Activated T-helper 1 cell treated with anti-CD3 and anti-CD28 coated beads, Interleukin-2, amount 50 U/mL, for 16 hours (primary cell): ENCODE results near the gene TMEM235.
"Not testable (repeated sequence)": the region's sequence is repeated elsewhere in the genome, so short reads cannot be mapped to it uniquely, and the experiment has no call there.

Experiments
- DNase-seq, 2 donors: peaks; one replicate each; pipeline ENCODE4 v3.0.0-alpha.2; 2020; ENCODE audit warnings: low read depth in 1 of 2, low spot score in 1 of 2

TMEM235 gene

DNA sequence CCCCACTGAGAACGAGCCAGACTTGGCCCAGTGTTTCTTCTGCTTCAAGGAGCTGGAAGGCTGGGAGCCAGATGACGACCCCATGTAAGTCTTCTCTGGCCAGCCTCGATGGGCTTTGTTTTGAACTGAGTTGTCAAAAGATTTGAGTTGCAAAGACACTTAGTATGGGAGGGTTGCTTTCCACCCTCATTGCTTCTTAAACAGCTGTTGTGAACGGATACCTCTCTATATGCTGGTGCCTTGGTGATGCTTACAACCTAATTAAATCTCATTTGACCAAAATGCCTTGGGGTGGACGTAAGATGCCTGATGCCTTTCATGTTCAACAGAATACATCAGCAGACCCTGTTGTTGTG is 16.7 kb upstream of the TMEM235 start:
- no peak for DNase-seq

- no peak for DNase-seq
These were observed 11.9 kb upstream of the TMEM235 start for GRCh38 chr17:78219396-78220150.

GRCh38 chr17:78223061-78223460 is 8.4 kb upstream of the TMEM235 start:
- no peak for DNase-seq

GRCh38 chr17:78223765-78224164 is 7.7 kb upstream of the TMEM235 start:
- no peak for DNase-seq

DNA sequence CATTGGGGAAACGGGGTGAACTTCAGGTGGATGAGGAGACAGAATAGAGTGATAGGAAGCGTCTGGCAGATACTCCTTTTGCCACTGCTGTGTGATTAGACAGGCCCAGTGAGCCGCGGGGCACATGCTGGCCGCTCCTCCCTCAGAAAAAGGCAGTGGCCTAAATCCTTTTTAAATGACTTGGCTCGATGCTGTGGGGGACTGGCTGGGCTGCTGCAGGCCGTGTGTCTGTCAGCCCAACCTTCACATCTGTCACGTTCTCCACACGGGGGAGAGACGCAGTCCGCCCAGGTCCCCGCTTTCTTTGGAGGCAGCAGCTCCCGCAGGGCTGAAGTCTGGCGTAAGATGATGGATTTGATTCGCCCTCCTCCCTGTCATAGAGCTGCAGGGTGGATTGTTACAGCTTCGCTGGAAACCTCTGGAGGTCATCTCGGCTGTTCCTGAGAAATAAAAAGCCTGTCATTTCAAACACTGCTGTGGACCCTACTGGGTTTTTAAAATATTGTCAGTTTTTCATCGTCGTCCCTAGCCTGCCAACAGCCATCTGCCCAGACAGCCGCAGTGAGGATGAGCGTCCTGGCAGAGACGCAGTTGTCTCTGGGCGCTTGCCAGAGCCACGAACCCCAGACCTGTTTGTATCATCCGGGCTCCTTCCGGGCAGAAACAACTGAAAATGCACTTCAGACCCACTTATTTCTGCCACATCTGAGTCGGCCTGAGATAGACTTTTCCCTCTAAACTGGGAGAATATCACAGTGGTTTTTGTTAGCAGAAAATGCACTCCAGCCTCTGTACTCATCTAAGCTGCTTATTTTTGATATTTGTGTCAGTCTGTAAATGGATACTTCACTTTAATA is 7.0 kb upstream of the TMEM235 start:
- DNase-seq = no peak

DNA sequence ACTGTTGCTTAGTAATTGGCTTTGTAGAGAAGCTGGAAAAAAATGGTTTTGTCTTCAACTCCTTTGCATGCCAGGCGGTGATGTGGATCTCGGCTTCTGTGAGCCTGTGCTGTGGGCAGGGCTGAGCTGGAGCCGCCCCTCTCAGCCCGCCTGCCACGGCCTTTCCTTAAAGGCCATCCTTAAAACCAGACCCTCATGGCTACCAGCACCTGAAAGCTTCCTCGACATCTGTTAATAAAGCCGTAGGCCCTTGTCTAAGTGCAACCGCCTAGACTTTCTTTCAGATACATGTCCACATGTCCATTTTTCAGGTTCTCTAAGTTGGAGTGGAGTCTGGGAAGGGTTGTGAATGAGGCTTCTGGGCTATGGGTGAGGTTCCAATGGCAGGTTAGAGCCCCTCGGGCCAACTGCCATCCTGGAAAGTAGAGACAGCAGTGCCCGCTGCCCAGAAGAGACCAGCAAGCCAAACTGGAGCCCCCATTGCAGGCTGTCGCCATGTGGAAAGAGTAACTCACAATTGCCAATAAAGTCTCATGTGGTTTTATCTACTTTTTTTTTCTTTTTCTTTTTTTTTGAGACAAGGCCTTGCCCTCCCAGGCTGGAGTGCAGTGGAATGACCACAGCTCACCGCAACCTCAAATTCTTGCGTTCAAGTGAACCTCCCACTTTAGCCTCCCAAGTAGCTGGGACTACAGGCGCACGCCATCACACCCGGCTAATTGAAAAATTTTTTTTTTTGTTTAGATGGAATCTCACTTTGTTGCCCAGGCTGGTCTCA is 6.2 kb upstream of the TMEM235 start:
- DNase-seq = no peak

GRCh38 chr17:78226055-78226758 is 5.2 kb upstream of the TMEM235 start:
- DNase-seq = no peak

DNA sequence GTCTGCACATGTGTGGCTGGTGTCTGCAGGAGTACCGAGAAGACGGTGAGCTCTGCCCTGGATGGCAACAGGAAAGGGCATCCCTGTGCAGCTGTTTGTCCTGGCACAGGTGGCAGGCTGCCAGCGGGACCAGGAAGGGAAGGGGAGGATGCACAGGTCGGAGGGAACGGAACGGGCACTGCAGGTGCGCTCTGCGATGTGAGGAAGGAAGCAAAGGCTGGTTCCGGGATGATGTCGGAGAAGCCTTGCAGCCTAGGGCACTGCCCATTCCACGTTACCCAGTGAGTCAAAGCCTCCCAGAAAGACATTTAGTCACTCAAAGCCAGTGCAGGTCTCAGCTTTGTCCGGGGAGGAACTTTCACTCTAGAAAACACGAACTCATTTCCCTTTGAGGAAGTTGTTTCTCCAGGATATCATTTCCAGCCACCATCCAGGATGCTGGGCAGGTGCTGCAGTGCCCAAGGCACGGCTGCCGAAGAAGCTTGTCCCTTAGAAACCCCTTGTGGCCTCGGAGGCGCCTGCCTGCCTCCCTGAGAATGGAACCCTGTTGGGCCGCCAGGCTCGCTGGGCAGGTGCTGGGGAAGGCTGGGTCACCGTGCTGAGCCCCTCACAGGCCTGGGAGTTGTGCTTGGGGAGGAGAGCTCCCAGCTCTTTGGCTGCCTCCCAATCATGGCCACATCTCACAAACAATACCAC is 4.5 kb upstream of the TMEM235 start:
- no peak for DNase-seq

GRCh38 chr17:78227455-78227916 is 3.9 kb upstream of the TMEM235 start:
- no peak for DNase-seq

DNA sequence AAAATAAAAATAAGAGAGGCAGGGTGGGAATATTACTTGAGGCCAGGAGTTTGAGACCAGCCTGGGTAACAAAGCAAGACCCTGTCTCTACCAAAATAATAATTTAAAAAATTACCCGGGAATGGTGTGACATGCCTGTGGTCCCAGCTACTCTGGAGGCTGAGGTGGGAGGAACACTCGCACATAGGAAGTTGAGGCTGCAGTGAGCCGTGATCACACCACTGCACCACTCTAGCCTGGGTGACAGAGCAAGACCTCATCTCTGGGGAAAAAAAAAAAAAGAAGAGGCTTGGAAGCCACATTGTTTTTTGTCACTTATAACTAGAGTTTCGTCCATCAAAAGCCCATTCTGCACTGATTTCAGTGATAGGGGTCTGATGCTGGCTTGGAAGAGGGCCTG is 3.3 kb upstream of the TMEM235 start:
- DNase-seq = no peak

DNA sequence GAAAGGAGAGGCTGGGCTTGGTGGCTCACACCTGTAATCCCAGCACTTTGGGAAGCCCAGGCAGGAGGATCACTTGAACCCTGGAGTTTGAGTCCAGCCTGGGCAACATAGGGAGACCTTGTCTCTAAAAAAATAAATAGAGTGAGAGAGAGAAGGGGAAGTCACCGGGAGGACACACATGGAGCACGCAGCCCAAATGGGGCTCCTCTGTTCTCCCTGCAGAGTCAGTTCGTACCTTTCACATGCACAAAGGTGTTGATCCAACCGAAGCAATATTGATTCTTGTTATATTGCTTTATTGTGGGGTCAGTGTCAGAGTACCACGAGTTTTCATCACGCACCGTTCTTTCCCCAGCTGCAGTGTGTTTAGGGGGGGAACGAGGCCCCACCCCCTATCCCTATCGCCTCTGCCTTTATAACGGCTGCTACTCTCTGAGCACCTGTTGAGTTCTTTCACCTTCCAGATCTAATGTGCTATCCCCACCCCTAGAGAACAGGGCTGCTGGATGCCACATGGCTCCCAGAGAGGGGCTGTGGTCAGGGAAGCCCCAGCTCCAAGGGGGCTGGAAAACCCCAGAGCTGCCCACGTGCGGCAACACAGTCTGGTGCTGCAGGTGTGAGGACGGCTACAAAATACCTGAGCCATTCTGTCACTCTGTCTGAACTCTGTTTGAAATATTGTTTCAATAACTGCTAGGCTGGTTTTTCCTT is 1.0 kb upstream of the TMEM235 start:
- DNase-seq = no peak

DNA sequence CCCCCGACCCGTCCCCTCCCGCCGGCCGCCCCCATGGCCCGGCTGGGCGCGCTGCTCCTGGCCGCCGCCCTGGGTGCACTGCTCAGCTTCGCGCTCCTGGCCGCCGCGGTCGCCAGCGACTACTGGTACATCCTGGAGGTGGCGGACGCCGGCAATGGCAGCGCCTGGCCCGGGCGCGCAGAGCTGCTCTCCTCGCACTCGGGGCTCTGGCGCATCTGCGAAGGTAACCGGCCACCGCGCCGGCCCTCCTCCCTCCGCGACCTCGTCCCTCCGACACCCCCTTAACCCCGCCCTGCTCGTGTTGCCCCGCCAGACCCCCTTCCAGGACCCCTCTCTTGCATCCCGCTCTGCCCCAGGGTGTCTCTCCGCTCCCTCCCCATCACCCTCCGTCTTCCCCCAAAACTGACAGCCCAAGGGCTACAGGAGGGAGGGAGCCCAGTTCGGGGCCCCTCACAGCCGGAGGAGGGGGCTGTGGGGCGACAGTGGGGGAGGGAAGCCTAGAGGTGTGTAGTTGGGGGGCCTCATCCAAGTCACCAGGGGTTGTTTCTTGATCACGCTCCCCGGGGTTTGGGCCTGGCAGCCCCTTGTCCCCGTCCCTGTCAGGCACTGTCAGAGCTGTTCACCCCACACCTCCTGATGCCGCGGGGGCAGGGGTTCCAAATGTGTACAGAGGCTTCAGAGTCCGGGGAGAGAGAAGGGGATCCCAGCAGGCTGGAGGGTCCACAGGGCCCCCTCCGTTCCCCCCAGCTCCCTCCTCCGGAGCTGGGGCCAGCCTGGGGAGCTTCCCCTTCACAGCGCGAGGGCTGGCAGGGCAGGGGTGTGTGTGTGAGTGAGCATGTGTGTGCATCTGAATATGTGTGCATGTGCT is 794 bp downstream of the TMEM235 start:
- DNase-seq = no peak

GRCh38 chr17:78232859-78233173 is 1.4 kb downstream of the TMEM235 start:
- no peak for DNase-seq

DNA sequence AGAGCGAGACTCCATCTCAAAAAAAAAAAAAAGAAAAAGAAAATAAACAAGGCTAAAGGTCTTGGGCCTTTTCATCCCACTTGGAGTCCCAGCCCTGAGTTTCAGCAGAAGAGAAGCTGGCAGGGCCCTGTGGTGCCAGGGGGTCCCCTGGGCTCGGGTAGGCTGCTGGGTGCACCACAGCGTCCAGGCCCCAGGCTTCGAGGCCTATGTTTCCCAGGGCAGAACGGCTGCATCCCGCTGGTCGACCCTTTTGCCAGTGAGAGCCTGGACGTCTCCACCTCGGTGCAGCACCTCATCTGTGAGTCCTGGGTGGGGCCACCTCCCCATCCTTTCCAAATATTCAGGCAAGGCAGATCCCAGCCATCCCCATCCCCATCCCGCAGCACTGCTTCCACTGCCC is 2.2 kb downstream of the TMEM235 start:
- no peak for DNase-seq

DNA sequence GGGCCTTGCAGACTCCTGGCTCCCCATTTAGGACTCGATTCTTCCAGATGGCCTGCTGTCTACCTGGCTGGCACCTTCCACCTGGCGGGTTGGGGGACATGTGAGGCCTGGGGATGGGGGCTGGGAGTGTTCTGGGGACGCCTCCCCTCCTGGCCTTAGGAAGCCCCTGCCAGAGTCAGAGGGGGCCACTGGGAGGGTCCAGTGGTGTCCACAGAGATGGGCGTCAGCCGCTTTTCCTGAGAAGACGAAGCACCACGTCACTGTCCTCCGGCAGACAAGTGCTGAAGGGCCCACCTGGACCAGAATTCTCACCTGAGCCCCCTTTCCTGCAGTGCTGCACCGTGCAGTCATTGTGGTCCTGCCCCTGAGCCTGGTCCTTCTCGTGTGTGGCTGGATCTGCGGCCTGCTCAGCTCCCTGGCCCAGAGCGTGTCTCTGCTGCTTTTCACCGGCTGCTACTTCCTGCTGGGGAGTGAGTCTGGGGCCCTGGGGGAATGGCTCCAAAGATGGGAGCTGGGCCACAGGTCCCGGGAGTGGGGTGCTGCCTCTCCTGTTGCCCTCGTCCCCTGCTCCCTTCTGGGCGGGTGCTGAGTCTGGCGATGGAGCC is 2.9 kb downstream of the TMEM235 start:
- no peak for DNase-seq

DNA sequence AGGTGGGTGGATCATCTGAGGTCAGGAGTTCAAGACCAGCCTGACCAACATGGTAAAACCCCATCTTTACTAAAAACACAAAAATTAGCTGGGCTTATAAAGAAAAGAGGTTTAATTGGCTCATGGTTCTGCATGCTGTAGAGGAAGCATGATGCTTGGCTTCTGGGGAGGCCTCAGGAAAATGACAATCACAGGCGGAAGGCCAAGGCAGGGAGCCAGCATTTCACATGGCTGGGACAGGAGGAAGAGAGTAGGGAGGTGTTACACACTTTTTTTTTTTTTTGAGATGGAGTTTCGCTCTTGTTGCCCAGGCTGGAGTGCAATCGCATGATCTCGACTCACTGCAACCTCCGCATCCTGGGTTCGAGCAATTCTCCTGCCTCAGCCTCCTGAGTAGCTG is 3.6 kb downstream of the TMEM235 start:
- DNase-seq = not testable (repeated sequence)

- DNase-seq = no peak
These were observed 4.5 kb downstream of the TMEM235 start for GRCh38 chr17:78235885-78236284.

- DNase-seq = no peak
These were observed 5.1 kb downstream of the TMEM235 start for GRCh38 chr17:78236362-78237127.
